Panc1 (cell line): ENCODE results near the gene SRSF9. TPM values are rescaled to one million over a fixed set of nuclear protein-coding genes. Genes with fewer than 3 reads are reported as not detected.

Experiments
- ATAC-seq: fragments of 200-7000 bp; cut with Tn5 transposase; 2 replicates; pipeline ENCODE4 v1.9.1; 2020; ENCODE audit warnings: mild to moderate bottlenecking, moderate library complexity
- BruUV-seq: library from RNA; stranded (reverse); fragments of 400-500 nt; replicated peaks from 2 replicates; lab custom pipeline; 2021; lab: Mats Ljungman, UMichigan
- CTCF ChIA-PET: fragments of 300-600 bp; sonication (Branson Sonifier 250); formaldehyde crosslinking; loops from one replicate; lab custom pipeline; 2022; ENCODE audit warnings: antibody characterized with exemption; lab: Charles Lee
- POLR2A ChIA-PET: fragments of 300-600 bp; sonication (Branson Sonifier 250); formaldehyde crosslinking; loops from one replicate; lab custom pipeline; 2022; ENCODE audit warnings: antibody characterized with exemption; lab: Charles Lee
- DNase-seq: peaks from one replicate; pipeline ENCODE4 v3.0.0-alpha.2; 2010; ENCODE audit warnings: low read depth, low spot score
- H3K27ac ChIP-seq: 2 replicates; pipeline ENCODE4 v1.5.1; 2011; ENCODE audit warnings: mild to moderate bottlenecking, low read length, inconsistent platforms
- H3K27me3 ChIP-seq: fragments of 200-500 bp; sonication (Bioruptor generic); 2 replicates; pipeline ENCODE4 v1.6.0; 2014; ENCODE audit warnings: low read length, inconsistent platforms; ENCODE audit not compliant: control insufficient read depth, insufficient read depth
- H3K36me3 ChIP-seq: fragments of 200-500 bp; sonication (Bioruptor generic); 2 replicates; pipeline ENCODE4 v1.5.1; 2014; ENCODE audit warnings: inconsistent platforms, mild to moderate bottlenecking, low read length, moderate library complexity; ENCODE audit not compliant: control insufficient read depth, insufficient read depth
- H3K4me1 ChIP-seq: 2 replicates; pipeline ENCODE4 v1.5.1; 2011; ENCODE audit warnings: inconsistent platforms, mild to moderate bottlenecking, low read length, moderate library complexity; ENCODE audit not compliant: control insufficient read depth, insufficient read depth
- H3K4me3 ChIP-seq, 2 experiments: 2 replicates each; pipeline ENCODE4 v1.5.1; 2011 to 2012; ENCODE audit warnings: low read depth in 2 of 2, low read length in 2 of 2, mild to moderate bottlenecking in 2 of 2, inconsistent platforms in 1 of 2, moderate library complexity in 1 of 2
- H3K9me3 ChIP-seq: fragments of 200-500 bp; sonication (Bioruptor generic); 2 replicates; pipeline ENCODE4 v1.5.1; 2014; ENCODE audit warnings: low read depth, mild to moderate bottlenecking, inconsistent platforms, low read length, moderate library complexity; ENCODE audit not compliant: control insufficient read depth, insufficient read depth
- CTCF ChIP-seq: fragments of 450-650 bp; IDR thresholded peaks from 2 replicates; pipeline ENCODE4 v1.5.1; 2017; ENCODE audit warnings: mild to moderate bottlenecking
- POLR2AphosphoS5 ChIP-seq: IDR thresholded peaks from 2 replicates; pipeline ENCODE4 v1.6.1; 2012; ENCODE audit warnings: mild to moderate bottlenecking, low read depth, low read length, moderate library complexity
- REST ChIP-seq, 2 experiments: IDR thresholded peaks; 2 replicates each; pipeline ENCODE4 v1.6.1; 2011 to 2012; ENCODE audit warnings: low read depth in 2 of 2, control low read depth in 1 of 2, low read length in 1 of 2, mild to moderate bottlenecking in 1 of 2, moderate library complexity in 1 of 2; ENCODE audit not compliant: insufficient read depth in 1 of 2
- SIN3A ChIP-seq: IDR thresholded peaks from 2 replicates; pipeline ENCODE4 v1.6.1; 2012; ENCODE audit warnings: low read depth, mild to moderate bottlenecking, low read length, moderate library complexity, borderline replicate concordance; ENCODE audit not compliant: insufficient read depth
- TCF7L2 ChIP-seq: IDR thresholded peaks from 2 replicates; pipeline ENCODE4 v1.6.1; 2011; ENCODE audit warnings: mild to moderate bottlenecking, low read depth, low read length, inconsistent platforms
- in situ Hi-C: cut with HindIII; loops from 2 replicates; pipeline ENCODE4 v1.10.0; 2016; ENCODE audit warnings: low sequenced_read_pairs, low pct_unique_long_range_greater_than_20kb
- intact Hi-C: fragments of 100-400 bp; cut with micrococcal nuclease; formaldehyde crosslinking; loops from one replicate; pipeline ENCODE4 v1.10.0; 2022; ENCODE audit not compliant: unreplicated experiment
- total RNA-seq: library from RNA; stranded (reverse); gene quantifications from one replicate; pipeline ENCODE4 v1.2.1, GENCODE V29; 2021; ENCODE audit not compliant: unreplicated experiment

SRSF9 gene
- total RNA-seq, 1 experiment from 2014 or later = 269 TPM

GRCh38 chr12:120437735-120438494 lies 31.6 kb downstream of the SRSF9 start, which contains the start of gene COX6A1:
Gene COX6A1 (plus strand): TSS chr12:120438113. CDS start chr12:120438127, 14 bp downstream.
- POLR2A ChIA-PET = no interaction called here

More at GRCh38 chr12:120437735-120438494, 31.6 kb downstream of the SRSF9 start, which contains the start of gene COX6A1:
- no peaks in the 10 kb centered on the region for H3K27me3 ChIP-seq
- intact Hi-C loops (no loop called here), in situ Hi-C loops (no loop called here)
- CTCF ChIA-PET = interaction anchor here (0.5 to 1.5 kb wide), 3 partner anchors 49 to 210 kb away, joined by 3 to 4 read pairs (median 4); no protein-coding TSS in a partner anchor
- DNase-seq (peak; percentile 95), ATAC-seq (peak; percentile 98)
- H3K4me1 ChIP-seq = peaks cover 9% of the 10 kb centered on the region
- no TSS peak for BruUV-seq
- peak within 1 kb of the TSS; percentile 80 to 84 for H3K4me3 ChIP-seq
- no peaks in the 10 kb centered on the region for H3K9me3 ChIP-seq
- H3K27ac ChIP-seq = peak within 1 kb of the TSS; percentile 86
- peaks cover 7% of the 10 kb centered on the region for H3K36me3 ChIP-seq
- TF ChIP-seq CTCF = 0 out of 2 replicates have a peak, but pooled peaks have one; percentile 20
- 0 out of 2 replicates have a peak, but pooled peaks have one; percentile 29 for TF ChIP-seq TCF7L2
- peak; percentile 81; the same call in 1 of the 2 replicates for TF ChIP-seq SIN3A
- no peak for TF ChIP-seq REST (IDR thresholded peaks at IDR 0.05; ENCODE audit: insufficient read depth in 1 of 2, low read depth in 2 of 2, low read length in 1 of 2)
- peak; percentile 86 for TF ChIP-seq POLR2AphosphoS5
